ENCODE results near the gene COL18A1.

The COL18A1 gene

DNA sequence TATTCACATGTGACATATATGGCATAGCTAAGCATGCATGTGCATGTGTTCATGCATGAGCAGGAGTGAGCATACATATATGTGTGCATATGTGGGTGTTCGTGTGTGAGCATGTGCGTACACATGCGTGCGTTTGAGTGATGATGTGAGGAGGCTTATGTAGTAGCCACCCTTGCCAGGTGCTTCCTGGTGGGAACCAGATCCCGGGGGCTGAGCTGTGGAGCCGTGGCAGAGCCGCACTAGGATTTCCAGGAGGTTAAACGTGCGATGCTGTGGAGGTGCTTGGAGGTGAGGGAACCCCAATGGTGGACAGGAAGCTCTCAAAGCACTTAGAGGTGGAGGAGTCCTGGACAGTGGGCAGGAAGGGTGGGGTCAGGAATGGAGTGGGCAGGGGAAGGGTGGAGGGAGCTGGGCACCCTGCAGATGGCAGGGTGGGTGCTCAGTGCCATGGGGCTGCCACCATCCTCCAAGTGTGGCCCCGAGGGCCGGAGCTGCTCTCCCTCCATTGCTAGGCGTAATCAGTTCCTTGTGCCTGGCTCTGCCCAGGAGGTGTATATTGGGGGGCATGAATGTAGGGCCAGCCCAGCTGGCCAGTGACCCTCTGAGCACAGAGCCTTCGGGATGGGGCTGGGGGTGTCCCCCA lies 48.5 kb downstream of the COL18A1 start:
- H3K36me3 ChIP-seq (replicated peaks), result no peaks in the 10 kb centered on the region
- H3K4me3 ChIP-seq, result no peak overlapping the region
- DNase-seq (ENCODE audit: low spot score in 2 of 2), result no peak
- no peaks in the 10 kb centered on the region; the same call in 1 of the 2 replicates for H3K9me3 ChIP-seq
- in situ Hi-C loops (cut with MboI; ENCODE audit: low sequenced_read_pairs), result no loop called here
- no peaks in the 10 kb centered on the region for H3K27me3 ChIP-seq (ENCODE audit: low read depth)
- H3K4me1 ChIP-seq, result no peaks in the 10 kb centered on the region

DNA sequence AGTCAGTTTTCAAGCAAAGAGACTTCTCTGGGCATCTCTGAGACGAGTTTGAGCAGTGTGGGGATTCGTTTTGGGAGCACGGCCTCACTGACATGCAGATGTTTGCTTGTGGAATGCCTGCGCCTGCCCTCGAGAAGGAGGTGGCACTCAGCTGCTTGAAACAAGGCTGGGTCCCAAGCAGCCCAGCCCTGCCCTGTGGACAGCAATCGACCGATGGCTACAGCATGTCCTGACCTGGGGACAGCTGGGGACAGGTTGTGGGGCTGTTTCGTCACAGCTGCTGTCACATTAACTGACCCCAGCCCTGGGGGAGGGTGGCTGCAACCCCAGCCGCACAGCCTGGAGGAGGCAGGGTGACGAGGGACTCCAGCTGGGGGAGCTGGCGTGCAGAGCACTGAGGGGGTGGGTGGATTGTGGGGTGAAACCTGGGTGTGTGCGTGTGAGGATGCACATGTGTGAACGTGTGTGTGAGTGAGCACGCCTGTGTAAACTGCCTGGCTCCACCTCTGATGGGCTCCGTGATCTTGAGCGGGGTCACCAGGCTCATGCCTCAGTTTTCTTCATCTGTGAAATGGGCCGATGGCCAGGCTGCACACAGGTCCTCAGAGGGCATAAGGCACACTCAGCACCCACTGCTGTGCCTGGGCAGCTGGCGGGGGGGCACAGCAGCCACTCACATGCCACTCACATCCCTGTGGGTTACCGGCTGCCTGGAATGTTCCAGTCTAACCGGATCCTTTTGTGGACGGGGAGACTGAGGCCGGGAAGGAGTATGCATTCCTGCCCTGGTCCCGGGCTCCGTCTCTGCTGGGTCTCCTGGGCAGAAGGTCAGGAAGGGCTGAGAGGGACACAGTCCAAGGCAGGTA lies 49.3 kb downstream of the COL18A1 start:
- Histone ChIP-seq H3K36me3 (replicated peaks) (no peaks in the 10 kb centered on the region), H3K4me1 (no peaks in the 10 kb centered on the region), H3K9me3 (no peaks in the 10 kb centered on the region; the same call in 1 of the 2 replicates), H3K4me3 (no peak overlapping the region), H3K27me3 (ENCODE audit: low read depth) (no peaks in the 10 kb centered on the region)
- in situ Hi-C loops (cut with MboI; ENCODE audit: low sequenced_read_pairs), result no loop called here
- DNase-seq (ENCODE audit: low spot score in 2 of 2), result no peak

DNA sequence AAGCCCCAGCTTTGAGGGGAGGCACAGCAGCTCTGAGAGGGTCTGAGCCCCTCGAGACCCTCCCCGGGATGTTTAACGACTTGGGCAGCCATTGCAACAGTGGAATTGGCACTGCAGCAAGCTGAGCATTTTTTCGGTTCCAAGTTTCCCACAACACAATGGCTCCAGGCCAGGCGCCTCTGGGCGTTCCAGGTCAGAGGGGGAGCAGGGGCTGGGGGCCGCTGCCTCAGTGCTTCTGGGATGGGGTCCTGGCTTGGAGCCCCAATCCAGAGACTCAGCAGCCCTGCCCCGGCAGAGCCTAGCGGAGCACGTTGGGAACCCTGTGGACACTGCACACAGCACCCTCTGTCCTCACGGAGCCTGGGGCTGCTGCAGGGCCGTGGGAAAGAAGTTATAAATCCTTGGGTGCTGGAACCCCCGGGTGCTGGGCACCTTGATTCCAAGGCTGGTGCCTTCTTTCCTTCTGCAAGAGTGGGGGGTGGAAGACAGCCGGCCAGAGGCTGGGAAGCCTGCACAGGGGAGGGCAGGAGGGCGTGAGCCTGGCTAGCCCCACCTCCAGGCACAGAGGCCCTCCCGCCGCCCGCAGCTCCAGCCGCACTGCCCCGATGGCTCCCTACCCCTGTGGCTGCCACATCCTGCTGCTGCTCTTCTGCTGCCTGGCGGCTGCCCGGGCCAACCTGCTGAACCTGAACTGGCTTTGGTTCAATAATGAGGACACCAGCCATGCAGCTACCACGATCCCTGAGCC lies 50.1 kb downstream of the COL18A1 start:
- Histone ChIP-seq H3K4me1 (no peaks in the 10 kb centered on the region), H3K9me3 (no peaks in the 10 kb centered on the region; the same call in 1 of the 2 replicates), H3K36me3 (replicated peaks) (no peaks in the 10 kb centered on the region), H3K27me3 (ENCODE audit: low read depth) (no peaks in the 10 kb centered on the region), H3K4me3 (no peak overlapping the region)
- in situ Hi-C loops (cut with MboI; ENCODE audit: low sequenced_read_pairs), result no loop called here
- no peak for DNase-seq (ENCODE audit: low spot score in 2 of 2)

DNA sequence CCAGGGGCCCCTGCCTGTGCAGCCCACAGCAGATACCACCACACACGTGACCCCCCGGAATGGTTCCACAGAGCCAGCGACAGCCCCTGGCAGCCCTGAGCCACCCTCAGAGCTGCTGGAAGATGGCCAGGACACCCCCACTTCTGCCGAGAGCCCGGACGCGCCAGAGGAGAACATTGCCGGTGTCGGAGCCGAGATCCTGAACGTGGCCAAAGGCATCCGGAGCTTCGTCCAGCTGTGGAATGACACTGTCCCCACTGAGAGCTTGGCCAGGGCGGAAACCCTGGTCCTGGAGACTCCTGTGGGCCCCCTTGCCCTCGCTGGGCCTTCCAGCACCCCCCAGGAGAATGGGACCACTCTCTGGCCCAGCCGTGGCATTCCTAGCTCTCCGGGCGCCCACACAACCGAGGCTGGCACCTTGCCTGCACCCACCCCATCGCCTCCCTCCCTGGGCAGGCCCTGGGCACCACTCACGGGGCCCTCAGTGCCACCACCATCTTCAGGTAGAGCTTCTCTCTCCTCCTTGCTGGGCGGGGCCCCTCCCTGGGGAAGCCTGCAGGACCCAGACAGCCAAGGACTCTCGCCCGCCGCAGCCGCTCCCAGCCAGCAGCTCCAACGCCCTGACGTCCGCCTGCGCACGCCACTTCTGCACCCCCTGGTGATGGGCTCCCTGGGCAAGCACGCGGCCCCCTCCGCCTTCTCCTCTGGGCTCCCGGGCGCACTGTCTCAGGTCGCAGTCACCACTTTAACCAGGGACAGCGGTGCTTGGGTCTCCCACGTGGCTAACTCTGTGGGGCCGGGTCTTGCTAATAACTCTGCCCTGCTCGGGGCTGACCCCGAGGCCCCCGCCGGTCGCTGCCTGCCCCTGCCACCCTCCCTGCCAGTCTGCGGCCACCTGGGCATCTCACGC lies 51.0 kb downstream of the COL18A1 start:
- H3K9me3 ChIP-seq, result no peaks in the 10 kb centered on the region; the same call in 1 of the 2 replicates
- no peak overlapping the region for H3K4me3 ChIP-seq
- no peak for DNase-seq (ENCODE audit: low spot score in 2 of 2)
- no peaks in the 10 kb centered on the region for H3K4me1 ChIP-seq
- no peaks in the 10 kb centered on the region for H3K27me3 ChIP-seq (ENCODE audit: low read depth)
- no peaks in the 10 kb centered on the region for H3K36me3 ChIP-seq (replicated peaks)
- in situ Hi-C loops (cut with MboI; ENCODE audit: low sequenced_read_pairs), result no loop called here

DNA sequence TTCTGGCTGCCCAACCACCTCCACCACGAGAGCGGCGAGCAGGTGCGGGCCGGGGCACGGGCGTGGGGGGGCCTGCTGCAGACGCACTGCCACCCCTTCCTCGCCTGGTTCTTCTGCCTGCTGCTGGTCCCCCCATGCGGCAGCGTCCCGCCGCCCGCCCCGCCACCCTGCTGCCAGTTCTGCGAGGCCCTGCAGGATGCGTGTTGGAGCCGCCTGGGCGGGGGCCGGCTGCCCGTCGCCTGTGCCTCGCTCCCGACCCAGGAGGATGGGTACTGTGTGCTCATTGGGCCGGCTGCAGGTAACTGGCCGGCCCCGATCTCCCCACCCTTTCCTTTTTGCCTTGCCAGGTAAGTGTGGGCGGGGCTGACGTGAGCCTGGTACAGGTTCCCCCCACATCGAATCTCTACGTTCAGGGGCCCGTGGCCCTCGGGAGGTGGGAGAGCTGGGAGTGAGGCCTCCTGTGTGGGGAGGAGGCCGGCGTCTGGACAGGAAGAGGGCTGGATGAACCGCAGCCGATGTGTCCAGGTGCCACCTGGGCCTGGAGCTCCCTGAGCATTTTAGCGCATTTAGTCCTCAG lies 51.7 kb downstream of the COL18A1 start:
- in situ Hi-C loops (cut with MboI; ENCODE audit: low sequenced_read_pairs), result no loop called here
- Histone ChIP-seq H3K36me3 (replicated peaks) (no peaks in the 10 kb centered on the region), H3K4me1 (no peaks in the 10 kb centered on the region)

DNA sequence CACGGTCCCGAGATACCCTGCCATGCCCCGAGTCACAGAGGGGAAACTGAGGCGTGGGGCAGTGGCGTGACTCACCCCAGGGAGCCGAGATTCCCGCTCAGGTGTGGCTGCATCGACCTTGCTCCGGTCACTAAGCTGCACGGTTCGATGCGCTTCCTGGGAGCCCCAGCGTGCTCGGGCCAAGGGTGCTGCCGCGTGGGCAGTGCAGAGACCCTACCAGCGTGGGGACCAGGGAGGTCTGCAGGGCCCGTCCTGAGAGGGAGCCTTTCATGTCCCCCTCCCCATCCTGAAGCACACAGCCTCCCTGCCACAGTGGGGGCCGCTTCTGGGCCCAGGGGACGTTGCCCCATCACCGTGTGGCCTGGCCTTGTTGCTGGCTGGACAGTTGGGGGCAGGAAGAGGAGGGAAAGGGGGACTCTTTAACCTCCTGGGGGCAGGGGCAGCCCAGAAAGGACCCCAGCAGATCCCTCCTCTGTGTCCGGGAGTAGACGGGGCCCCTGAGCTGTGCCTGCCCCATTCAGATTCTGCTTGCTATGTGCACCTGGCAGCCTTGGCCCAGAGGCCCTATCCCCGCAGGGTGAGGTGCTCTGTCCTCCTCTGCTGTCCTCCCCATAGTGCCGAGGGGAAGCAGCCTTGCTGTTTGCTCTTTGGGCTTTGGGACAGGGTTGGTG lies 52.3 kb downstream of the COL18A1 start:
- H3K4me1 ChIP-seq, result no peaks in the 10 kb centered on the region
- DNase-seq (ENCODE audit: low spot score in 2 of 2), result no peak
- H3K9me3 ChIP-seq, result peaks cover 2% of the 10 kb centered on the region; the same call in 1 of the 2 replicates
- in situ Hi-C loops (cut with MboI; ENCODE audit: low sequenced_read_pairs), result no loop called here
- no peaks in the 10 kb centered on the region for H3K27me3 ChIP-seq (ENCODE audit: low read depth)
- H3K36me3 ChIP-seq (replicated peaks), result no peaks in the 10 kb centered on the region
- no peak overlapping the region for H3K4me3 ChIP-seq

More for the DNA sequence above, 51.7 kb downstream of the COL18A1 start:
- no peak overlapping the region for H3K4me3 ChIP-seq
- DNase-seq (ENCODE audit: low spot score in 2 of 2), result no peak
- no peaks in the 10 kb centered on the region; the same call in 1 of the 2 replicates for H3K9me3 ChIP-seq
- no peaks in the 10 kb centered on the region for H3K27me3 ChIP-seq (ENCODE audit: low read depth)

DNA sequence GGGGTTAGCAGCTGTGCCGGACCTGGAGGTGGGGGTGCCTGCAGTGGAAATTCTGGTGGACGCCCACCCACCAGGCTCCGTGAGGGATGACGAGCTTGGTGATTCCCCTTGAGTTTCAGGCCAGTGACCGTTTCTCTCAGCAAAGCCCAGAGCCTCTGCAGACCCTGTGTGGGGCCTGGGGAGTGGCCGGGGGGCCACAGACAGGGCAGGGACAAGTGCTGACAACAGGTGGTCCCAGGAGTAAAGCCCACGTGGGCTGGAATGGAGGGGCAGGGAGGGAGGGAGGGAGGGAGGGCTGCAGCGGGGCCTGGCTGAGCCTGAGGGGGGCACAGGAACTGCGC lies 52.8 kb downstream of the COL18A1 start:
- in situ Hi-C loops (cut with MboI; ENCODE audit: low sequenced_read_pairs), result no loop called here
- H3K4me1 ChIP-seq, result no peaks in the 10 kb centered on the region

DNA sequence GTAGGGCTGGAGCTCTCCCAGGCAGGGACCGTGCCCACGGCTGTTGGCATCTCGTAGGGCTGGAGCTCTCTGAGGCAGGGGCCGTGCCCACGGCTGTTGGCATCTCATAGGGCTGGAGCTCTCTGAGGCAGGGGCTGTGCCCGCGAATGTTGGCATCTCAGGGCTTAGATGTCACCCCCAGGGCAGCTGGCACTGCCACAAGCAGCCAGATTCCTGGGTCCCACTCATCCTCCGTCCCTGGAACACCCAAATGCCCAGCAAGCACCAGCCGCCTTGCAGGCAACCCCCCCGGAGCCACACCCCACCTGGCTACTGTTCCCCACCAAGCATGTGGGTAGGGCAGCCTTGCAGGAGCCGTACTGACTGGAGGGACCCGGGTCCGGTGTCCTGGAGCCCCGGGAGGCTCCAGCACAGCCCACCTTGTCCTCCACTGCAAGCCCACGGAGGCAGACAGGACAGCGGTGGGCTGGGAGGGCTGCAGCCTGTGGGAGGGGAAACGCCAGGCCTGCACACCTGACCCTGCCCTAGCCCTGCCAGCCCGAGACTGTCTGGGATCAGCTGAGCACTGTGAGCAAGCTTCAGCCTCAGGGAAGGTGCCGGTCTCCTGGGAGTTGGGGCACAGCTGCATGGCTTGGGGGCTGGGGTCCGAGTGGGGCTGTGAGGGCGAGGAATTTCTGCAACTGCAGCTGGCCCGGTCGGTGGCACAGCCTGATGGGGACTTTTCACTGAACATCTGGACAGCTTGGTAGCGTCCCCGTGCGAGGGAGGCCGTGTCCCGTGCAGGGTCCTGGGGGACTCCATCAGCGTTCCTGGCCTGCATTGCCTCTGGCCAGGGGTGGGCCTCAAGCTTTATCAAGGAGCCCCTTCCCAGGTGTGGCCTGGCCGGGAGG lies 53.6 kb downstream of the COL18A1 start:
- in situ Hi-C loops (cut with MboI; ENCODE audit: low sequenced_read_pairs), result no loop called here
- no peaks in the 10 kb centered on the region for H3K4me1 ChIP-seq
- H3K9me3 ChIP-seq, result 0 out of 2 replicates have a peak, but pooled peaks cover 2% of the 10 kb centered on the region

More for the DNA sequence above, 52.8 kb downstream of the COL18A1 start:
- Histone ChIP-seq H3K36me3 (replicated peaks) (no peaks in the 10 kb centered on the region), H3K4me3 (no peak overlapping the region), H3K9me3 (0 out of 2 replicates have a peak, but pooled peaks cover 2% of the 10 kb centered on the region), H3K27me3 (ENCODE audit: low read depth) (no peaks in the 10 kb centered on the region)
- no peak for DNase-seq (ENCODE audit: low spot score in 2 of 2)

DNA sequence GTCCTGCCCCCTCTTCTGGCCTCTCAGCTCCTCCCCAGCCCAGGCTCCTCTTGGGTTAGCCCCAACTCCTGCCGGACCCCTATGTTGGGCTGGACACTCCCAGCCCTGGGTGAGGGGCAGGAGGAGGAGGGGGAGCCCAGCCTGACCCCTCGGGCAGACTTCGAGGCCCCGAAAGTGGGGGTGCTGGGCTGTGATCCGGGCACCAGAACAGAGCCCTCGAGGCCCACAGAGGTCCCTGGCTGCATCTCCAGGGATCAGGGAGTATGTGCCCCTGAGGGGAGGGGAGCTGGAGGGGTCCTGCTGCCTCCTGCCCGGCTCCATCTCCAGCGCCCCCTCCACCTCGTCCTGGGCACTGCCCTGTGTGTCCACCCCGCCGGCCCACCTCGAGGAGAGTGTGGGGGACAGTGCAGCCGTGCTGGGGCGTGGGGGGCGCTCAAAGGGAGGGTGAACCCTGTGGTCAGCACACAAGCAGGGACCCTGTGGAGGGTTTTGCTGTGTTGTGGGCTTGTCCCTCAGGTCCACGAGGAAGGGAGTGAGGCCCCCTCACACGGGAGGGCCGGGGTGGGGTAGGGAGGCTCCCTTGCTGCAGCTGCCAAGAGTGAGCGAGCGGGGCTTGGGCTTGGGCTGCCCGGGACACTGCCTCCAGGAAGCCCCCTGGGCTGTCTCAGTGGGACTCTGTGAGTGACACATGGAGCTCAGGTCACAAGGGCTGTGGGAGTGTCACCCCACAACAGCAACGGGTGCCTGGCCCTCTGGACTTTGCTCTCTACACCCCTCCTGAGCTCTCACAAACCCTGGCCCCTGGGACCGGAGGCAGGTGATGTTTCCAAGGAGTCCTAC lies 54.4 kb downstream of the COL18A1 start:
- H3K4me1 ChIP-seq, result no peaks in the 10 kb centered on the region
- H3K36me3 ChIP-seq (replicated peaks), result no peaks in the 10 kb centered on the region
- H3K27me3 ChIP-seq (ENCODE audit: low read depth), result no peaks in the 10 kb centered on the region
- no peak for DNase-seq (ENCODE audit: low spot score in 2 of 2)
- in situ Hi-C loops (cut with MboI; ENCODE audit: low sequenced_read_pairs), result loop anchor here (10.0 kb wide), 1 partner anchor 315 kb away; no protein-coding TSS in a partner anchor
- H3K9me3 ChIP-seq, result 0 out of 2 replicates have a peak, but pooled peaks cover 2% of the 10 kb centered on the region
- H3K4me3 ChIP-seq, result no peak overlapping the region

More for the DNA sequence above, 53.6 kb downstream of the COL18A1 start:
- Histone ChIP-seq H3K27me3 (ENCODE audit: low read depth) (no peaks in the 10 kb centered on the region), H3K4me3 (no peak overlapping the region), H3K36me3 (replicated peaks) (no peaks in the 10 kb centered on the region)
- no peak for DNase-seq (ENCODE audit: low spot score in 2 of 2)

DNA sequence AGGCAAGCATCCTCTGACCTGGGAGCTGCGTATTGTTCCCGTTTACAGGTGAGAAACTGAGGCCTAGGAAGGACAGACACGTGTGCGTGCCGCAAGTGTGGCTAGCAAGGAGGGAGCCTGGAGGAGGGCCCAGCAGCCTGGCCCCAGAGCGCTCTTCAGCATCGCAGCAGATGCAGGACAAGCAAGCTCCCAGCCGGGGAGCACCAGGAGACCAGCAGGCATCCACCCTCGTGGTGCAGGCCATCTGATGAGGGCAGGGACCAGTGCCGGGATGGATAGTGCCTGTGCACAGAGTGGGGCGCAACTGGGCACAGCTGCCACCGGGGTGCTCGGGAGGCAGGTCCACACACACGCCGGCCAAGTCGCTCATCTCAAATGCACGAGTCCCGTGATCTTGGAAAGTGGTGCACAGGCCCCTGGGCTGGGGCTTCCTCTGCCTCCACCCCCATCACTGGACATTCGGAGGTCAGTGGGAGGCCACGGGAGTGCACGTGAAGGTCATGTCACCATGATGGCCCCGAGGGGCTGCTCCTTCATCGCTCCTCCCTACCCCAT lies 55.1 kb downstream of the COL18A1 start:
- H3K4me1 ChIP-seq, result no peaks in the 10 kb centered on the region
- H3K4me3 ChIP-seq, result no peak overlapping the region
- H3K9me3 ChIP-seq, result 0 out of 2 replicates have a peak, but pooled peaks cover 2% of the 10 kb centered on the region
- in situ Hi-C loops (cut with MboI; ENCODE audit: low sequenced_read_pairs), result loop anchor here (10.0 kb wide), 1 partner anchor 315 kb away; no protein-coding TSS in a partner anchor
- no peaks in the 10 kb centered on the region for H3K27me3 ChIP-seq (ENCODE audit: low read depth)
- no peak for DNase-seq (ENCODE audit: low spot score in 2 of 2)
- H3K36me3 ChIP-seq (replicated peaks), result no peaks in the 10 kb centered on the region
